Progenitor cell of endocrine pancreas (in vitro differentiated cells): ENCODE data around the gene LMO2. TPM values are rescaled to one million over a fixed set of nuclear protein-coding genes. Genes with fewer than 3 reads are reported as not detected.

Source experiments
- DNase-seq: peaks from one replicate; pipeline ENCODE4 v3.0.0; 2021; ENCODE audit warnings: low spot score; ENCODE audit not compliant: unreplicated experiment
- H3K27ac Mint-ChIP-seq: 2 replicates; pipeline ENCODE4 v1.8.0; 2021; ENCODE audit warnings: mild to moderate bottlenecking, moderate library complexity, mixed read lengths
- H3K27me3 Mint-ChIP-seq: 2 replicates; pipeline ENCODE4 v1.8.0; 2021; ENCODE audit warnings: mixed read lengths
- H3K36me3 Mint-ChIP-seq: 2 replicates; pipeline ENCODE4 v1.8.0; 2022; ENCODE audit warnings: mixed read lengths; ENCODE audit not compliant: insufficient read depth
- H3K4me1 Mint-ChIP-seq: 2 replicates; pipeline ENCODE4 v1.8.0; 2021; ENCODE audit warnings: low read depth, mixed read lengths
- H3K4me3 Mint-ChIP-seq: 2 replicates; pipeline ENCODE4 v1.8.0; 2021; ENCODE audit warnings: low read depth, mild to moderate bottlenecking, moderate library complexity, mixed read lengths
- H3K9me3 Mint-ChIP-seq: 2 replicates; pipeline ENCODE4 v1.8.0; 2021; ENCODE audit warnings: low read depth, mixed read lengths
- CTCF ChIP-seq: fragments of 200-600 bp; sonication (generic); IDR thresholded peaks from one replicate; pipeline ENCODE4 v1.5.0; 2021; ENCODE audit warnings: antibody characterized with exemption, mild to moderate bottlenecking; ENCODE audit not compliant: unreplicated experiment
- total RNA-seq: library from RNA; stranded (reverse); gene quantifications from 2 replicates; pipeline ENCODE4 v1.2.1, GENCODE V29; 2021

LMO2 gene
- total RNA-seq, 1 donor from 2014 or later: 0.36 TPM

DNA sequence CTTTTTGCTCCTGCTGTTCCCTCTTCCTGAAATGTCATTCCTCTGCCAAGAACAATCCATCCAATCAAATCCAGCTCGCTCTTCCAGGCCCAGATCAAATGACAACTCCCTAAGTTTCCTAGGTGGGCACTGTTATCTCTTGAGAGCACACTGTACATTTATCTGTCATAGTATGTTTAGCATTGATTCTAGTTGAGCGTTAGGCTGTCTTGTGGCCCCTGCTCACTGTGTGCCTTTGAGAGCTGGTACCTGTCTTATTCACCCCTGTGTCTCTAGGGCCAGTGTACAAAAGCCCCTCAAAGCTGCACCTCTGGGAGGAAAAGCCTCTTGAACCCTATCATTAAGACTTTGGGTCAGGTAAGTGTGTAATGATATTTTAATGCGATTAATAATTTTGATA, 7.1 kb upstream of the LMO2 start:
- peaks cover 8% of the 10 kb centered on the region for H3K27me3 Mint-ChIP-seq
- no peak for DNase-seq
- no peaks in the 10 kb centered on the region for H3K36me3 Mint-ChIP-seq
- no peak for TF ChIP-seq CTCF
- peaks cover 1% of the 10 kb centered on the region for H3K4me1 Mint-ChIP-seq
- H3K9me3 Mint-ChIP-seq: no peaks in the 10 kb centered on the region
- no peak overlapping the region for H3K4me3 Mint-ChIP-seq
- H3K27ac Mint-ChIP-seq: no peak overlapping the region

DNA sequence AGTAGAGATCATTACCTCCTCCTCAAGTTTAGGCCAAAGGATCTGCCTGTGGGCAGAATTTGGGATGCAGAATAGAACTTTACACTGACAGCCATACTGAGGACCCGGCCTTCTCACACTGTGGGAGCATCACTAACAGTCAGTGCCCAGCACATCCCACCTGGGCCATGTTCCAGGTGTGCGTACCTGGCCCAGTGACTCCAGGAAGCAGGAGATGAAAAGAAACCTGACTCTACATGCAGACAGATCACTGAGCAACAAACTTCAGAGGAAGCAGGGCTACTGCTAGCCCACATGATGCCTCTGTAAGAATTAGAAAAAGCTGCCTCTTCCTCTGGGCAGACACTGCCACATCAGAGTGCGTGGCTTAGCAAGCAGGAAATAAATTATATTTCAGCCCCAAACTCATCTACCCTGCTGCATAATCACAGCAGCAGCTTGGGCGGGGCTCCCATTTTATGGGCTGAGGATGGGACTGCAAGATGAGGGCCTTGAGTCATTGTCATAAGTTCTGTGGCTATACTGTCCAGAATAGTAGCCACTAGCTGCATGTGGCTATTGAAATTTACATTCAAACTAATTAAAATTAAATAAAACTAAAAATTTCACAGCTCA, 6.0 kb upstream of the LMO2 start:
- H3K4me3 Mint-ChIP-seq: no peak overlapping the region
- no peak for DNase-seq
- no peaks in the 10 kb centered on the region for H3K36me3 Mint-ChIP-seq
- H3K9me3 Mint-ChIP-seq: no peaks in the 10 kb centered on the region
- H3K27ac Mint-ChIP-seq: no peak overlapping the region
- peaks cover 10% of the 10 kb centered on the region for H3K27me3 Mint-ChIP-seq
- peaks cover under 1% of the 10 kb centered on the region for H3K4me1 Mint-ChIP-seq
- TF ChIP-seq CTCF: no peak

DNA sequence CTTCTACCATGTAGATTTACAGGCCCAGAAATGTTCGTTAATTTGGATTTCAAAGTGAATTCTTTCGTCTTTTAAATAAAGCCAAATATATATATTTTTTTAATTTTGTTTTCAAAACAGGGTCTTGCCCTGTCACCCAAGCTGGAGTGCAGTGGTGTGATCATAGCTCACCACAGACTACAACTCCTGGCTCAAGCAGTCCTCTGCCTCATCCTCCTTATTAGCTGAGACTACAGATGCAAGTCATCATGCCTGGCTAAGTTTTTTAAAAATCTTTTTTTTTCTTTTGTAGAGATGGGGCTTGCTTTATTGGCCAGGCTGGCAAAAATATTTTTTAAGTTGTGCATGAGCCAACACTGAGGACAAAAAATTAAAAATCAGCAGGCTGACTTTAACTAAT, 5.0 kb upstream of the LMO2 start:
- no peaks in the 10 kb centered on the region for H3K36me3 Mint-ChIP-seq
- H3K9me3 Mint-ChIP-seq: no peaks in the 10 kb centered on the region
- H3K27me3 Mint-ChIP-seq: peaks cover 10% of the 10 kb centered on the region
- no peak overlapping the region for H3K27ac Mint-ChIP-seq
- no peak for TF ChIP-seq CTCF
- no peak for DNase-seq
- H3K4me3 Mint-ChIP-seq: no peak overlapping the region
- H3K4me1 Mint-ChIP-seq: peaks cover 1% of the 10 kb centered on the region

DNA sequence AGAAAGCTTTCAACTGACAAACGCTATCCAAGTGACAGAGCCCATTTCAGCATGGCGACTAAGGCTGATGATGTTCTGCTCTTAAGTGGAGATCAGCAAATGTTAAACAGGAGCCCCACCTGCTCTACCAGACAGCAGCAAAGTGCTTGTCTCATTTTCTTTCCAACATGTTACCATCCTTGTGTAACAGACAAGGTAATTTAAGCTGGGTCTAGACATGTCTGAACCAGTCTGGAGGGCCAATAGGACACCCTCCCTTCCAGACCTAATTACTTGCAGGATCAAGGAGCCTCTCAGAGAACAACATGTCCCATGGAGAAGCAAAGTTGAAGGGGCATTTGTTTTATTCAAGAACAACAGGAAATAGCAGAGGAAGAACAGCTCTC, 3.9 kb upstream of the LMO2 start:
- no peak for DNase-seq
- TF ChIP-seq CTCF: no peak
- Mint-ChIP-seq H3K27me3 (peaks cover 8% of the 10 kb centered on the region), H3K9me3 (no peaks in the 10 kb centered on the region), H3K4me1 (peaks cover 7% of the 10 kb centered on the region), H3K4me3 (no peak overlapping the region), H3K27ac (no peak overlapping the region), H3K36me3 (no peaks in the 10 kb centered on the region)

DNA sequence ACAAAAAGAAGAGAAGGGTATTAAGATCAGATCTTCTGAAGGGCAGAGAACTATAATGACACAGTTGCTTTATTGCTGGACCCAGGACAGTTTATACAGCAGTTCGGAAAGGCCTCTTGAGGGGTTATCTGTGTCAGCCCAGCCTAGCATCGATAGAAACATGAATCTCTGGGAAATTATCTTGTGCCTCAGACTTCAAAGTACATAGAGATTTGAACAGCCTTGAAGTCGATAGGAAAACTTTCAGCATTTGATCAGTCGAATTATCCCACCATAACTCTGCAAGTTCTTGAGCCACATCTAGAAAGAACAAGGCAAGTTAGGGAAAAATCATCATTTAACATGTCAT, 2.5 kb upstream of the LMO2 start:
- TF ChIP-seq CTCF: no peak
- DNase-seq: no peak
- Mint-ChIP-seq H3K27me3 (peaks cover 8% of the 10 kb centered on the region), H3K9me3 (no peaks in the 10 kb centered on the region), H3K36me3 (no peaks in the 10 kb centered on the region), H3K27ac (no peak overlapping the region), H3K4me1 (peaks cover 7% of the 10 kb centered on the region), H3K4me3 (no peak overlapping the region)
